Prostate gland (tissue), 2 donors: ENCODE measurements around the gene PCSK6. TPM values are rescaled to one million over a fixed set of nuclear protein-coding genes. Genes with fewer than 3 reads are reported as not detected.

Experiments
- DNase-seq: peaks from one replicate; pipeline ENCODE4 v3.0.0-alpha.2; 2019; ENCODE audit warnings: low spot score
- H3K27ac ChIP-seq, 2 donors: fragments of 200-600 bp; sonication (generic); 2 replicates each; pipeline ENCODE4 v1.5.1; 2017 to 2019
- H3K27me3 ChIP-seq: fragments of 200-600 bp; sonication (generic); replicated peaks from 2 replicates; pipeline ENCODE4 v1.5.1; 2019; ENCODE audit not compliant: insufficient read depth
- H3K36me3 ChIP-seq, 2 donors: fragments of 200-600 bp; sonication (generic); 1 replicate in 1 of 2; 2 replicates in 1 of 2; pipeline versions ENCODE4 v1.5.1 to v1.8.1; 2017 to 2019
- H3K4me1 ChIP-seq: fragments of 200-600 bp; sonication (generic); replicated peaks from 2 replicates; pipeline ENCODE4 v1.5.1; 2019
- H3K4me3 ChIP-seq, 2 donors: fragments of 200-600 bp; sonication (generic); 2 replicates each; pipeline ENCODE4 v1.5.1; 2017 to 2019
- H3K9me3 ChIP-seq: fragments of 200-600 bp; sonication (generic); 2 replicates; pipeline ENCODE4 v1.5.1; 2017
- POLR2A ChIP-seq: fragments of 450-650 bp; IDR thresholded peaks from one replicate; pipeline ENCODE4 v1.6.1; 2016; ENCODE audit warnings: antibody characterized with exemption, mild to moderate bottlenecking
- POLR2AphosphoS5 ChIP-seq: sonication (generic); formaldehyde crosslinking; IDR thresholded peaks from one replicate; pipeline ENCODE4 v1.6.1; 2017; ENCODE audit warnings: antibody characterized with exemption
- WGBS: methylation state at CpG from one replicate; pipeline ENCODE4 v1.1.5; 2018; 5-methylcytosine and 5-hydroxymethylcytosine counted together
- intact Hi-C: fragments of 100-400 bp; cut with DNase I; formaldehyde crosslinking; loops from one replicate; pipeline ENCODE4 v1.14.2; 2022
- total RNA-seq, 2 donors: library from RNA; depleted of rRNA; stranded (reverse); fragments of >200 nt; gene quantifications; one replicate each; pipeline ENCODE4 v1.1.0, GENCODE V29; 2016
- TF ChIP-seq, protein P1 (sequence below), 4 experiments: fragments of 200-600 bp in 2 of 4; fragments of 450-650 bp in 2 of 4; sonication (generic) in 2 of 4; IDR thresholded peaks; 1 replicate in 3 of 4; 2 replicates in 1 of 4; pipeline ENCODE4 v1.5.1; 2016 to 2019; ENCODE audit warnings: antibody characterized with exemption in 4 of 4, mild to moderate bottlenecking in 2 of 4, moderate library complexity in 2 of 4

Gene PCSK6
- total RNA-seq, 2 donors from 2014 or later = 4.4 to 84.1 TPM

DNA sequence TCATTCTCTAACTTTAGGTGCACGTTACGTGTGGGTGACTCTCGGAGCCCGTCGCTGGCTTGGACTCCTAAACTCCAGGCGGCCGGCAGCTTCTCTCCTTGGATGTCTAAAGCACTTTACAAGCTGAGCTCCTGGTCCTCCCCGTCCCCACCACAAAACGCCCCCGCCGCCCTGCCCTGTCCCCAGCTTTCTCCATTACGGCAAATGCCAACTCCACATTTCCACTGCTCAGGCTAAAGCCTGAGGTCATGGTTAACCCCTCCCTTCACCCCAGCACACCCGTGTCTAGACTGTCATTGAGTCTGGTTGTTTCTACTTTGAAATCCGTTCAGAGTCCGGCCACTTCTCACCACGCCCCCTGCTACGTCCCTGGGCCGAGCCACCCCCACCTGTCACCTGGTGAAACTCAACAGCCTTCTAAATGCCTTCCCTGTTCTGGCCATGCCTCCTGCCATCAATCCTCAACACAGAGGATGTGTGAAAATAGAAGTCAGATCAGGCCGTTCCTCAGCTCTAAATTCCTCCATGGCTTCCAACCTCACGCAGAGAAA is 8.1 kb upstream of the PCSK6 start:
- WGBS = 83% methylated on average over 20 of the region's 20 CpGs
- intact Hi-C loops = no loop called here
- no peak overlapping the region for H3K4me3 ChIP-seq
- no peaks in the 10 kb centered on the region for H3K4me1 ChIP-seq
- no peaks in the 10 kb centered on the region for H3K9me3 ChIP-seq
- H3K27ac ChIP-seq = no peak overlapping the region
- DNase-seq = no peak
- TF ChIP-seq, protein P1, sequence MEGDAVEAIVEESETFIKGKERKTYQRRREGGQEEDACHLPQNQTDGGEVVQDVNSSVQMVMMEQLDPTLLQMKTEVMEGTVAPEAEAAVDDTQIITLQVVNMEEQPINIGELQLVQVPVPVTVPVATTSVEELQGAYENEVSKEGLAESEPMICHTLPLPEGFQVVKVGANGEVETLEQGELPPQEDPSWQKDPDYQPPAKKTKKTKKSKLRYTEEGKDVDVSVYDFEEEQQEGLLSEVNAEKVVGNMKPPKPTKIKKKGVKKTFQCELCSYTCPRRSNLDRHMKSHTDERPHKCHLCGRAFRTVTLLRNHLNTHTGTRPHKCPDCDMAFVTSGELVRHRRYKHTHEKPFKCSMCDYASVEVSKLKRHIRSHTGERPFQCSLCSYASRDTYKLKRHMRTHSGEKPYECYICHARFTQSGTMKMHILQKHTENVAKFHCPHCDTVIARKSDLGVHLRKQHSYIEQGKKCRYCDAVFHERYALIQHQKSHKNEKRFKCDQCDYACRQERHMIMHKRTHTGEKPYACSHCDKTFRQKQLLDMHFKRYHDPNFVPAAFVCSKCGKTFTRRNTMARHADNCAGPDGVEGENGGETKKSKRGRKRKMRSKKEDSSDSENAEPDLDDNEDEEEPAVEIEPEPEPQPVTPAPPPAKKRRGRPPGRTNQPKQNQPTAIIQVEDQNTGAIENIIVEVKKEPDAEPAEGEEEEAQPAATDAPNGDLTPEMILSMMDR (IDR thresholded peaks at IDR 0.05) = no peak
- no peak for TF ChIP-seq POLR2AphosphoS5
- no peak for TF ChIP-seq POLR2A
- H3K36me3 ChIP-seq = no peaks in the 10 kb centered on the region
- no peaks in the 10 kb centered on the region for H3K27me3 ChIP-seq

DNA sequence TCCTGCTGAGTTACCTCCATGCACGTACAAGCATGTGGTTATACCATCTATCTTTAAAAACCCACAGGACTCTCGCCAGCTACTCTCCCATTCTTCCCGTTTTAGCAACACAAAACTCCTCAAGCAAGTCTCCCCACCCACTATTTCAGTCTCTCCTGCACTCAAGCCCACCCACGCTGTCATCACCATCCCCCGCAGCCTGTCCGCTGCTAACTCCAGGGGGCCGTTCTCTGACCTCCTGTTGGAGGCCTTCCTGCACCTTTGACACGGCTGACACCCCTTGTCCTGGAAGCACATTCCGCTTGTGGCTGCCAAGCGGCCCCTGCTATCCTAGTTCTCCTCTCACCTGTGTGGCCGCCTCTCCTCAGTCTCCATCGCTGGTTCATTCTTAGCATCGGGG is 7.5 kb upstream of the PCSK6 start:
- Histone ChIP-seq H3K4me3 (no peak overlapping the region), H3K27me3 (no peaks in the 10 kb centered on the region), H3K36me3 (no peaks in the 10 kb centered on the region), H3K4me1 (no peaks in the 10 kb centered on the region), H3K9me3 (no peaks in the 10 kb centered on the region), H3K27ac (no peak overlapping the region)
- WGBS = 89% methylated on average over 13 of the region's 13 CpGs
- no peak for TF ChIP-seq POLR2A
- TF ChIP-seq, protein P1 (IDR thresholded peaks at IDR 0.05) = no peak
- no peak for TF ChIP-seq POLR2AphosphoS5
- intact Hi-C loops = no loop called here
- DNase-seq = no peak

DNA sequence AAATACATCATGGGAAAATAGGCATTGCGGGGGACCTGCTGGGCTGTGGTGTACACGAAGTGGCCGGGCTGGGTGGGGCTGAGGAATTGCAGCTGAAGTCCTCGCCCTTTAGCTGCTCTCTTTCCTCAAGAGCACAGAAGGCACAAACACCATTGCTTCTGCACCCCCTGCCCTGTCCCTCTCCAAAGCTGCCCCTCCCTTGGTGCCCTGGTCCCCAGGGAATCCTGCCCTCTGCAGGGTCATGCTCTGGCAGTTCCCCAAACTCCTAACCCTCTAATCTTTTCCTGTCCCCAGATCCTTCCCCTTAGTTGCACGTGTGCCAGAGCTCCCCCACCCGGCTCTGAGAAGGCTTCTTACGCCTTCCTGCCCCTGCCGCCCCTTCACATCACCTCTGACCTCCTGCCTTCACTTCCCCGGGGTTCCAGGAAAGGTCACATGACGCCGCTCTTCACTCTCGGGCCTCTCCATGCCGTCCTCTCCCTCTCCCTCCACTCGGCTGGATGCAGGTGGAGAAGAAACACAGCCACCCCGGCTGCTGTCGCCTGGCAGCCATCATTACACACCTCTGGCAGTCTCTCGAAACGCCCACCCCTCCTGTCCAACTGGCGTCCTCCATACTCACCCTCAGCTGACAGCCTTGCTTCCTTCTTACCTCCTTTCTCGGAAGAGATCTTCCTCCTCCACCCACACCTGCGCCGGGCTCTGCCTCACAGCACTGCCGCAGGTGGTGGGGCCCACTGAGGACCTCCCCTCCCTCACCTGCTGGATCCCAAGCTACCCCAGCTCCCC is 6.9 kb upstream of the PCSK6 start:
- TF ChIP-seq POLR2A = no peak
- TF ChIP-seq POLR2AphosphoS5 = no peak
- TF ChIP-seq, protein P1 (IDR thresholded peaks at IDR 0.05) = no peak
- Histone ChIP-seq H3K4me3 (no peak overlapping the region), H3K36me3 (no peaks in the 10 kb centered on the region), H3K9me3 (no peaks in the 10 kb centered on the region), H3K27me3 (no peaks in the 10 kb centered on the region), H3K27ac (no peak overlapping the region), H3K4me1 (no peaks in the 10 kb centered on the region)
- DNase-seq = no peak
- intact Hi-C loops = no loop called here
- 50% methylated on average over 23 of the region's 23 CpGs for WGBS

- WGBS = 76% methylated on average over 22 of the region's 22 CpGs
- Histone ChIP-seq H3K36me3 (no peaks in the 10 kb centered on the region), H3K4me1 (no peaks in the 10 kb centered on the region), H3K27me3 (no peaks in the 10 kb centered on the region), H3K27ac (no peak overlapping the region), H3K4me3 (no peak overlapping the region), H3K9me3 (no peaks in the 10 kb centered on the region)
- TF ChIP-seq POLR2A = no peak
- TF ChIP-seq, protein P1 (IDR thresholded peaks at IDR 0.05) = no peak
- TF ChIP-seq POLR2AphosphoS5 = no peak
- DNase-seq = no peak
- intact Hi-C loops = no loop called here
Observed at GRCh38 chr15:101495334-101496197, 6.1 kb upstream of the PCSK6 start.
